ENCODE data around the gene CCL26. TPM values are rescaled to one million over a fixed set of nuclear protein-coding genes. Genes with fewer than 3 reads are reported as not detected.

CCL26 gene
- total and polyA plus RNA-seq, 9 of the 15 experiments (the other 6 are each of a cell fraction or from before 2014, with no cell fraction given): 2.3 to 26.8 (median 8.4) TPM

DNA sequence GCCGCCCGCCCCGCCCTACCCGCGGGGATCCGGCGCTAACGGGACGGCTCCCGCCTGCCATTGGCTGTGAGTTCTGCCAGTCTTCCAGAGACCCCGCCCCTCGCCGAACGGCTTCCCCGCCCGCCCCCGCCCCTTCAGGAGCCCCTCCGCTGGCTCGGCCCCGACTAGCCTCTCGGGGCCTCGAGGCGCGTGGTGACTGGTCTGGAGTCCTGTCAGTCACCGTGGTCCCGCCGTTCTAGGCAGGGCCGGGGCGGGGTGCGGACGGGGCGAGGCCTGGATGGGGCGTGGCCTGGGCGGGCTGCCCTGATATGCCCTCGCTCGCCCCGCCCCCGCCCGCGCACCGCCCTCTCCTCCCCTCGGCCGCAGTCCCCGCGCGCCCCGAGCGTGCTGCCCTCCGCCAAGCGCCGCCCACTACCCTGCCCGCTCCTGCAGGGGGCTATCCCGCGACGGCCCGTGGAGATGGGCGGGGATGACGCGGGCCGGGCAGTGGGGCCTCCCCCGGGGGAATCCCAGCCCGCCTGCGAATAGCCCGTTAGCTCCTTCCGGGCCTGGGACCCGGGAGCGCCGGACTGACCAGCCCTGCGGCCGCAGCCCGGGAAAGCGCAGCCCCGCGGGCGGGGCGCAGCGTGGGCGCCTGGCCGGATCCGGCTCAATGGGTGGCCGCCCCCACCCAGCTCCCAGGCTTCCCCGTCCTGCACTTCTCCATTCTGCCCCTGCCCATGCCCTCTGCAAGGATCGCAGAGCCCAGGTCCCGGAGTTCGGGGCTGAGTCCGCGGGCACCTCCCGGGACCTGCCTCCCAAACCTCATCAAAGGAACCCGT is 32.8 kb downstream of the CCL26 start (continued):
- TF ChIP-seq, protein P1, sequence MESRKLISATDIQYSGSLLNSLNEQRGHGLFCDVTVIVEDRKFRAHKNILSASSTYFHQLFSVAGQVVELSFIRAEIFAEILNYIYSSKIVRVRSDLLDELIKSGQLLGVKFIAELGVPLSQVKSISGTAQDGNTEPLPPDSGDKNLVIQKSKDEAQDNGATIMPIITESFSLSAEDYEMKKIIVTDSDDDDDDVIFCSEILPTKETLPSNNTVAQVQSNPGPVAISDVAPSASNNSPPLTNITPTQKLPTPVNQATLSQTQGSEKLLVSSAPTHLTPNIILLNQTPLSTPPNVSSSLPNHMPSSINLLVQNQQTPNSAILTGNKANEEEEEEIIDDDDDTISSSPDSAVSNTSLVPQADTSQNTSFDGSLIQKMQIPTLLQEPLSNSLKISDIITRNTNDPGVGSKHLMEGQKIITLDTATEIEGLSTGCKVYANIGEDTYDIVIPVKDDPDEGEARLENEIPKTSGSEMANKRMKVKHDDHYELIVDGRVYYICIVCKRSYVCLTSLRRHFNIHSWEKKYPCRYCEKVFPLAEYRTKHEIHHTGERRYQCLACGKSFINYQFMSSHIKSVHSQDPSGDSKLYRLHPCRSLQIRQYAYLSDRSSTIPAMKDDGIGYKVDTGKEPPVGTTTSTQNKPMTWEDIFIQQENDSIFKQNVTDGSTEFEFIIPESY (CRISPR knock-in tag; IDR thresholded peaks at IDR 0.05): peak; percentile 61
- TF ChIP-seq BHLHE40 (IDR thresholded peaks at IDR 0.05; ENCODE audit: low read length) (peak; percentile 74), ZBTB1 (CRISPR knock-in tag; IDR thresholded peaks at IDR 0.05; ENCODE audit: borderline replicate concordance, low read depth) (peak; percentile 92), ZSCAN29 (IDR thresholded peaks at IDR 0.05) (peak; percentile 88), ZBTB7A (IDR thresholded peaks at IDR 0.05; ENCODE audit: borderline replicate concordance, control insufficient read depth, low read depth, low read length) (peak; percentile 89), RBFOX2 (IDR thresholded peaks at IDR 0.05; ENCODE audit: low read depth, low read length) (peak; percentile 84), STAT5A (IDR thresholded peaks at IDR 0.05; ENCODE audit: borderline replicate concordance, low read length) (no peak), TBP (optimal IDR thresholded peaks at IDR 0.05; ENCODE audit: low read depth, low read length) (peak; percentile 84), RHOXF2B (CRISPR knock-in tag; conservative IDR thresholded peaks at IDR 0.05) (no peak), ZNF23 (CRISPR knock-in tag; IDR thresholded peaks at IDR 0.05) (no peak), SP2 (IDR thresholded peaks at IDR 0.05; ENCODE audit: extremely low read depth, low read depth, low read length, poor library complexity, severe bottlenecking) (peak; percentile 77), PURB (CRISPR knock-in tag; IDR thresholded peaks at IDR 0.05; ENCODE audit: low read depth) (no peak), PML (IDR thresholded peaks at IDR 0.05; ENCODE audit: low read length) (peak; percentile 52; the same call in 1 of the 2 replicates), FOXK2 (conservative IDR thresholded peaks at IDR 0.05 in 1 of 2, IDR thresholded peaks at IDR 0.05 in 1 of 2; ENCODE audit: low read depth in 2 of 2) (no peak), HDAC2 (IDR thresholded peaks at IDR 0.05) (peak; percentile 42; the same call in 1 of the 2 replicates), CTBP1 (IDR thresholded peaks at IDR 0.05; ENCODE audit: borderline replicate concordance) (peak; percentile 95), ZNF384 (IDR thresholded peaks at IDR 0.05; ENCODE audit: low read depth, low read length) (peak; percentile 13; the same call in 1 of the 2 replicates)
- TF ChIP-seq, protein P2, sequence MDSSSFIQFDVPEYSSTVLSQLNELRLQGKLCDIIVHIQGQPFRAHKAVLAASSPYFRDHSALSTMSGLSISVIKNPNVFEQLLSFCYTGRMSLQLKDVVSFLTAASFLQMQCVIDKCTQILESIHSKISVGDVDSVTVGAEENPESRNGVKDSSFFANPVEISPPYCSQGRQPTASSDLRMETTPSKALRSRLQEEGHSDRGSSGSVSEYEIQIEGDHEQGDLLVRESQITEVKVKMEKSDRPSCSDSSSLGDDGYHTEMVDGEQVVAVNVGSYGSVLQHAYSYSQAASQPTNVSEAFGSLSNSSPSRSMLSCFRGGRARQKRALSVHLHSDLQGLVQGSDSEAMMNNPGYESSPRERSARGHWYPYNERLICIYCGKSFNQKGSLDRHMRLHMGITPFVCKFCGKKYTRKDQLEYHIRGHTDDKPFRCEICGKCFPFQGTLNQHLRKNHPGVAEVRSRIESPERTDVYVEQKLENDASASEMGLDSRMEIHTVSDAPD (CRISPR knock-in tag; IDR thresholded peaks at IDR 0.05): no peak
- TF ChIP-seq, protein P3, sequence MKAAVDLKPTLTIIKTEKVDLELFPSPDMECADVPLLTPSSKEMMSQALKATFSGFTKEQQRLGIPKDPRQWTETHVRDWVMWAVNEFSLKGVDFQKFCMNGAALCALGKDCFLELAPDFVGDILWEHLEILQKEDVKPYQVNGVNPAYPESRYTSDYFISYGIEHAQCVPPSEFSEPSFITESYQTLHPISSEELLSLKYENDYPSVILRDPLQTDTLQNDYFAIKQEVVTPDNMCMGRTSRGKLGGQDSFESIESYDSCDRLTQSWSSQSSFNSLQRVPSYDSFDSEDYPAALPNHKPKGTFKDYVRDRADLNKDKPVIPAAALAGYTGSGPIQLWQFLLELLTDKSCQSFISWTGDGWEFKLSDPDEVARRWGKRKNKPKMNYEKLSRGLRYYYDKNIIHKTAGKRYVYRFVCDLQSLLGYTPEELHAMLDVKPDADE (conservative IDR thresholded peaks at IDR 0.05; ENCODE audit: control insufficient read depth, low read depth, low read length): peak; percentile 54; the same call in 1 of the 2 replicates
- TF ChIP-seq, protein P4, sequence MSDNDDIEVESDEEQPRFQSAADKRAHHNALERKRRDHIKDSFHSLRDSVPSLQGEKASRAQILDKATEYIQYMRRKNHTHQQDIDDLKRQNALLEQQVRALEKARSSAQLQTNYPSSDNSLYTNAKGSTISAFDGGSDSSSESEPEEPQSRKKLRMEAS (CRISPR knock-in tag; IDR thresholded peaks at IDR 0.05): peak; percentile 42; the same call in 1 of the 2 replicates
- TF ChIP-seq, protein P5, sequence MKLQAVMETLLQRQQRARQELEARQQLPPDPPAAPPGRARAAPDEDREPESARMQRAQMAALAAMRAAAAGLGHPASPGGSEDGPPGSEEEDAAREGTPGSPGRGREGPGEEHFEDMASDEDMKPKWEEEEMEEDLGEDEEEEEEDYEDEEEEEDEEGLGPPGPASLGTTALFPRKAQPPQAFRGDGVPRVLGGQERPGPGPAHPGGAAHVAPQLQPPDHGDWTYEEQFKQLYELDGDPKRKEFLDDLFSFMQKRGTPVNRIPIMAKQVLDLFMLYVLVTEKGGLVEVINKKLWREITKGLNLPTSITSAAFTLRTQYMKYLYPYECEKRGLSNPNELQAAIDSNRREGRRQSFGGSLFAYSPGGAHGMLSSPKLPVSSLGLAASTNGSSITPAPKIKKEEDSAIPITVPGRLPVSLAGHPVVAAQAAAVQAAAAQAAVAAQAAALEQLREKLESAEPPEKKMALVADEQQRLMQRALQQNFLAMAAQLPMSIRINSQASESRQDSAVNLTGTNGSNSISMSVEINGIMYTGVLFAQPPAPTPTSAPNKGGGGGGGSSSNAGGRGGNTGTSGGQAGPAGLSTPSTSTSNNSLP (IDR thresholded peaks at IDR 0.05; ENCODE audit: borderline replicate concordance, low read depth, low read length): no peak
